ENCODE measurements around the gene UBAP2.
"Not testable (repeated sequence)": the region's sequence is repeated elsewhere in the genome, so short reads cannot be mapped to it uniquely, and the experiment has no call there.

Gene UBAP2

DNA sequence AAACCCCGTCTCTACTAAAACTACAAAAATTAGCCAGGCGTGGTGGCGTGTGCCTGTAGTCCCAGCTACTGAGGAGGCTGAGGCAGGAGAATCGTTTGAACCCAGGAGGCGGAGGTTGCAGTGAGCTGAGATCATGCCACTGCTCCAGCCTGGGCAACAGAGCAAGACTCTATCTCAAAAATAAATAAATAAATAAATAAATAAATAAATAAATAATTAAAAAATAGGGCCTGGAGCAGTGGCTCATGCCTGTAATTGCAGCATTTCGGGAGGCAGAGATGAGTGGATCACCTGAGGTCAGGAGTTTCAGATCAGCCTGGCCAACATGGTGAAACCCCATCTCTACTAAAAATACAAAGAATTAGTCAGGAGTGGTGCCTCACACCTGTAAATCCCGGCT is 86.2 kb downstream of the UBAP2 start:
- not testable (repeated sequence) for DNase-seq

DNA sequence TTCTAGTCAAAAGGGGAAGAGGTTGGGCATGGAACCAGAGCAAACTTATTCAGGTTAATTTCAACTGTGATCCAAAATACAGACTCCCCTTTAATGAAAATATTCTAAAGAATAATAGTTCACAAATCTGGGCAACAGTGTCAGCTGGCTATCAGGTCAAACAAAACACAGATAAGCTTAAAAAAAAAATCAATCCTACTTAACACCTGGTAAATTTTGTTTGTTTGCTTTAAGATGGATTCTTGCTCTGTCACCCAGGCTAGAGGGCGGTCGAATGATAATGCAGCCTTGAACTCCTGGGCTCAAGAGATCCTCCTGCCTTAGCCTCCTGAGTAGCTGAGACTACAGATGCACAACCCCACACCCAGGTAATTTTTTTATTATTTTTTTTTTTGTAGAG is 89.0 kb downstream of the UBAP2 start:
- no peak for DNase-seq

DNA sequence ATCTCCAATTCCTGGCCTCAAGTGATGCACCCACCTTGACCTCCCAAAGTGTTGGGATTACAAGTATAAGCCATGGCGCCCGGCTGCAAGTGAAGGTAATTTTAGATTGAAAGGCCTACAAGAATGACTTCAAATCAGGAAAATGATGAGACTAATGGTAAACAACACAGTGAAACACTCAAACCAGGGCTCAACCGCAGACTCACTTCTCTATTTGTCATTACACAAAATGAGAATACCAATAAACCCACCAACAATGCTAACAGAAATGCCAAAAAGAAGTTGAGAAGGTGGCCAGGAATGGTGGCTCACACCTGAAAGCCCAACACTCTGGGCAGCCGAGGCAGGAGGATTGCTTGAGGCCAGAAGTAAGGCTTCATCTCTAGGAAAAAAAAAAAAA is 92.1 kb downstream of the UBAP2 start:
- no peak for DNase-seq

DNA sequence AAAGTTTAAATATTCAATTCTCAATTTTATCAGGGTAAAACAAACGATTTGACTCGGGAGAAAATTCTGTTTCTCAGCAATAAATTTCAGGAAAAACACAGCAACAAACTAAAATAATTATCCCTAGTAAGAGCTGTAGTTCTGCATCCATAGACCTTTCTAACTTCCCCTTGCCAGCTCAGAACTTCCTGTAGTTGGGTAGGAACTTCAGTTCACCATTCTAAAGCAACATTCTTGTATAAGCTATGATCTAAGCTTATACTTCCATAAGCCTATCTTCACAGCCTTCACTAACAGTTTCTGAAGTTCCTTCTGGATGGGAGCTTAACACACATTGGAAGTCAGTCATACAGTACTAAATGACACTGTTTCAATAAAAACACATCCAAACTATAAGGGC is 96.6 kb downstream of the UBAP2 start:
- no peak for DNase-seq

DNA sequence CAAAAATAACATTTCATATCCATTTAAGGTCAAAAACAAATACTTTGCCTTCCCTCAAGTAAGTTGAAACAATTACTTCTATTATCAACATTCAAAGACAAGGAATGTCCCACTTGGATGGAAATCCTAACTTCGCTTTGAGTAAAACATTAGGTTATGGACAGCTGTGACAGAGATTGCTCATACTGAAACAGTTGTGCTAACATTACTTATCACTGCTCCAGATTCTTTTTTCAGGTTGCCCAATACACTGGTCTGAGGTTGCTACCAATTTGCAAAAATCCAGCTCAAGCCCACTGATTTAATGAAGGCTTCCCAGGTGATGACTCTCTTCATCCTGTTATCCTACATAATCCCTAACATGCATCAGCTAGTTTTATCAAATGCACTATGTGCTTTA is 98.3 kb downstream of the UBAP2 start:
- DNase-seq, result no peak

DNA sequence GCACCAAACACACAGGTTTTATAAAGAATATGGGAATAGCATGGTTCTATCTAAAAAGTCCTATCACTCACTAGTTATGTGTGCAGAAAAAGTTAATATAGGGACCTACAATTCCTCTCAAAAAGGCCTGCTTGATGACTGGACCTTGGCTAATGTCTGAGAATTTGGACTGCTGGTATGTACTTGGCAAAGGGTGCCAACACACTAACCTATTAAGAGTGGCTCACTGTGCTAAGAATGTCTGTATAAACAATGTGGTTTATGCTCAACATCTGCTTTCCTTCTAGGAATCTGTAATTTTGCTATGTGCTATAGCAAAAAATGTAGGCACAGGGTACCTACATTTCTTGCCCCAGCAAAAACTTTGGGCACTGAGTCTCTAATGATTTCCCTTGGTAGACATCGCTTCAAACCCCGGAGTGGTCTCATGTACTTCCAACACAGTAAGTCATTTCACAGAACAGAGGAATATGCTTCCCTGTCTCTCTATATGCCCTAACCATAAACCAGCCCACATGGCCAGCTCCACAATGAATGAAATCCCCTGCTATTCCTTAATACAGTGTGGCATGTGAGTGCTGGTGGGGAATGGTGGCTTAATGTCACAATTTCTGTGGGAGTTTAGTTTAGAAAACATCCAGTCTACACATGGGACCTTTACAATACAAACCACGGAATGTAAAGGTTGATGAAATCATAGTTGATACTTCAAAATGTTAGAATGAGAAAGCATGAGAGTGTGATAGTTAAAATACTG is 101.7 kb downstream of the UBAP2 start:
- no peak for DNase-seq

DNA sequence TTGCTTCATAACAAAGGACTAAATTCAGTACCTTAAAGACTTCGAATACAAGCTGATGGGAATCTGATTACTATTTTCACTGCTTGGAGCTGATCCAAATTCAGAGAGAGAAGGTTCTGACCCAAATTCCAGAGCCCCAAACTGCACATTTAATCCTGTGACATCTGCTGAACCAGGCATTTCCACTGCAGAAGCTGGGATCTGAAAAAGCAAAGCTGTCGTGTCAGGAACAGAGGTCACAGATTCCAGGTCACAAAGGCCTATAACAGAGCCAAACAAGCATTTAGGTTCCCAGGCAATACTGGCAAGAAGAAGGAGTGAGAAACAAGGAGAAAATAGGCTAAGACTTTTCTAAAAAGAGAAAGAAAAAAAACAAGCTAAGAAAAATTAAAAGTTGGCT is 105.3 kb downstream of the UBAP2 start:
- no peak for DNase-seq

DNA sequence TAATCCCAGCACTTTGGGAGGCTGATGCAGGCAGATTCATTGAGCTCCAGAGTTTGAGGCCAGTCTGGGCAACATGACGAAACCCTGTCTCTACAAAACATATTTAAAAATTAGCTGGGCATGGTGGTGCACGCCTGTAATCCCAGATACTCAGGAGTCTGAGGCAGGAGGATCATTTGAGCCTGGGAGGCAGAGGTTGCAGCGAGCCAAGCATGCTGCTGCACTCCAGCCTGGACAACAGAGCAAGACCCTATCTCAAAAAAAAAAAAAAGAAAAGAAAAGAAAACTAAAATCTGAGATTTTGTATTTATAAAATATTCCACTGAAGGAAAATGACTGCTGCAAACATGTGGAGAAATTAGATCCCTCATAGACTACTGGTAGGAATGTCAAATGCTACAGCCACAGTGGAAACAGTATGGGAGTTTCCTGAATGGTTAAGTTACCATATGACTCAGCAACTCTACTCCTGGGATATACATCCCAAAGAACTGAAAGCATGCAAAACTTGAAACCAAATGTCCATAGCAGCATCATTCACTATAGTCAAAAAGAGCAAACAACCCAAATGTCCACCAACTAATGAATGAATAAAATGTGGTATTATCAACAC is 106.1 kb downstream of the UBAP2 start:
- no peak for DNase-seq

DNA sequence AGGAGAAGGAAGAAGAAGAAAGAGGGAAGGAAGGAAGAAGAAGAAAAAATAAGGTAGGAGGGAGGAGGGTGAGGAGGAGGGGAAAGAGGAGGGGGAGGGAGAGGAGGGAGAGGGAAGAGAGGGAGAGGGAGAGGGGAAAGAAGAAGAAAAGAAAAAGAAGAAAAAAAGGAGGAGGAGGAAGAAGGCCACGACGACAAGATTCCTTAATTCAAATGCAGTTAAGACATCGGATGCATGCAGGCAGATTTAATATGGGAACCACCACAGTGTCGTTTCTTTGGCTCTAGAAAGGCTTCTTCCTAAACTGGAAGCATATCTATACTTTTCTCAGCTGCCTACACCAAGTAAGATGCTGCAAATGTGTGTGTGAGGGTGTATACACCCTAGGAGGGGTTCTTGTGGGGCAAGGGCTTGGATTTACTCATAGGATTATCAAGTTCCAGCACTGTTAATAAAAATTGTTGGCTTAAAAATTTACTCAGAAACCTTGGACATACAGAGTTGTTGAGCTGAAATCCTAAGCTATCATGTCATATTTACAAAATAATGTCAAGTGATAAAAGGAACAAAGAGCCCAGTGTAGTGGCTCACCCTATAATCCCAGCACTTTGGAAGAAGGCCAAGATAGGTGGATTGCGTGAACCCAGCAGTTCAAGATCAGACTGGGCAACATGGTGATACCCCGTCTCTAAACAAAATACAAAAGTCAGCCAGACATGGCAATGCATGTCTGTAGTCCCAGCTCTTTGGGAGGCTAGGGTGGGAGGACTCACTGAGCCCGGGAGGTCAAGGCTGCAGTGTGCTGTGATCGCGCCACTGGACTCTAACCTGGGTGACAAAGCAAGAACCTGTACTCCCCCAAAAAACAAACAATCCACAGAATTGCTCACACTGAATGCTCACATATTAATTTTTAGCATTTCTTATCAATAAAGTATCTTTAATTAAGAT is 108.5 kb downstream of the UBAP2 start:
- DNase-seq, result no peak

DNA sequence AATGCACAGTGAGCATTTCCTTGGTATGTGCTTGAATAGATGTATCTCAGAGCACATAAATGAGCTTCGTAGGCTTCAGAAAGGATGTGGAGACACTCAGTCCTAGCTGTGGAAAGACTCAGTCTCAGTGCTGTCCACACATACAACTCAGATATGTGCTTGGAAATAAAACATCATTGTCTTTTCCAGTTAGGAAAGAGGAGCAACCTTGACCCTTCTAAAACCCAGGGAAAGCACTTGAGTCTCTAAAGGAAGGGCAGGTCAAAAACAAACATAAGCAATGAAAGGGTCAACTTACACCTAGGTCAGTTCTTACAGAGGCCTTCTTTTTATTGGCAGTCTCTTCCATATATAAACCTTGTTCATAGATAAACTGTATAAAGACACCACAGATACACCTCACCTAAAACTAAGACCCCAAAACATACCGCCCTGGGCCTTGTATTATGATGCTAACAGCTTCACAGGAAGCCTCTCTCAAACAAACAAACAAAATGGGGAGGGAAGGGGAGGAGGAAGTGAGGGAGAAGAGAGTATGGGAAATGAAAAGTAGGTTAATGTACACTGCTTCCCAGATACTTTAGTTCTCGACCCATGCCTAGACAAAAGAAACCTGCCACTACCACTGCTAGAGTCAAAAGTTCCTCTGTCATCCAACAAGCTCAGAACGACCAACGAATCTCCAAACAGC is 114.4 kb downstream of the UBAP2 start:
- DNase-seq, result no peak

DNA sequence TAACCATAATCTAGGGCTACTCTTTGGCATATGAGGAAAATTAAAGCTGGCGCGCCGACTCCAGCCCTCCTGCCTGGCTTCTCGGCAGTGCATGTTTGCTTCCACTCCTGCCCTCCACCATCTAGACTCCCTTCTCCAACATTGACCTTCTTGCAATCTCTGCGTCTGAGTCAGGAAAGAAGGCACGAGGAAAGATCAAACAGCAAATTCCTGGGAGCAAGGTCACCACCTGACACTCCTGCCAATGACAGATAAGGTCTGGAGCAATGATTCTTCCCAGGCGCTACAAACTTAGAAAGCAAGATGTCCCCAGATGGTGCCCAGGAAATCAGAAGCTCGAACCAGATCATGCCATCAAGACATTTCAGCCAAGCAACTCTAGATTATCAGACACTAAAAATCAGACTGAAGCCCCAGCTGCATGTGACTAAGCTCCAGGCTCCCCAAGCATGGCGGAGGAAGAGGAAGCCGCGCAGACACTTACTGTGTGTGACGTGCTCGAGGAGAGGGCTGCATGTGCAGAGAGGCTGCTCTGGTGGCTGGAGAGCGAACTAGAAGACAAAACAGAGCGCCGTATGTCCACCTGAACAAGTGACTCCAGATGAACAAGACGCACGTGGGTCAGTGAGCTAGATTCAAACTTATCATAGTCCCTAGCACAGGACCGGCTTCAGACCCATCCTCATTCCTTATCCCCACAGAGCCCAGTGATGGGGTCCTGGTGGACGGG is 116.4 kb downstream of the UBAP2 start:
- DNase-seq, result no peak

DNA sequence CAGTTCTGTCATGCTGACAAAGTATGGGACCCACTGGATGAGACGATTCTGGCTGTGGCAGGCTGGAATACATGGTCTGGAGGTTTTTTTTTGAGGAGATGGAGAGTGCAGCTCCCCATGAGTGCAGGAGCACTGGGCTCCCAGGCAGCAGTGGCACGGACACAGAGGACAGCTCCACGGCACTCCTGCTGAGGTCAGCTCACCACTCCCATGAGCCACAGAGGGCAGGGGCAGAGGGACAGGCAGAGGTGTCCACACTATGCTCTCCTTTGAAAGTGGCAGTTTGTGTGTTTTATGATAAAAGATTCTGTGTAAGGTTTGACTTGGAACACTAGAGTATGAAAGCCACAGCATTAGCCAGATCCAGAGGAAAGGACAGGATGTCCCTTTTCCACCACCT is 117.4 kb downstream of the UBAP2 start:
- DNase-seq, result no peak

DNA sequence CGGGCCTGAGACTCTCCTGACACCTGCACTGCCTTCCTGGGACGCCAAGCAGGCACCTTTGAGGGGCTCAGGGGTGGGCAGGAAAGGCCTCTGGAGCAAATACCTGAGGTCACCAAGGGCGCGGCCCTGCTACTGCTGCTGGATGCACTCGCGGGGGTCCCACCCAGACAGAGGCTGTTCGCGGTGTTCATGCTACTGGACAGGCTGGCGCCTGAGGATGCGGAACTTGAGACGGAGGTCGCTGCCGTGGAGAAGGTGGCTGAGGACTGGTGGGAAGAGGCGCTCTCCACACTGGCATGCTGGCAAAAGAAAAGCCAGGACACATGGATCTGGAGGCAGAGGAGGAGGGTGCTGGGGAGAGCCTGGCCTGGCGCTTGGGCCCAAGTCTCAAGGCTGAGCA is 121.0 kb downstream of the UBAP2 start:
- no peak for DNase-seq

DNA sequence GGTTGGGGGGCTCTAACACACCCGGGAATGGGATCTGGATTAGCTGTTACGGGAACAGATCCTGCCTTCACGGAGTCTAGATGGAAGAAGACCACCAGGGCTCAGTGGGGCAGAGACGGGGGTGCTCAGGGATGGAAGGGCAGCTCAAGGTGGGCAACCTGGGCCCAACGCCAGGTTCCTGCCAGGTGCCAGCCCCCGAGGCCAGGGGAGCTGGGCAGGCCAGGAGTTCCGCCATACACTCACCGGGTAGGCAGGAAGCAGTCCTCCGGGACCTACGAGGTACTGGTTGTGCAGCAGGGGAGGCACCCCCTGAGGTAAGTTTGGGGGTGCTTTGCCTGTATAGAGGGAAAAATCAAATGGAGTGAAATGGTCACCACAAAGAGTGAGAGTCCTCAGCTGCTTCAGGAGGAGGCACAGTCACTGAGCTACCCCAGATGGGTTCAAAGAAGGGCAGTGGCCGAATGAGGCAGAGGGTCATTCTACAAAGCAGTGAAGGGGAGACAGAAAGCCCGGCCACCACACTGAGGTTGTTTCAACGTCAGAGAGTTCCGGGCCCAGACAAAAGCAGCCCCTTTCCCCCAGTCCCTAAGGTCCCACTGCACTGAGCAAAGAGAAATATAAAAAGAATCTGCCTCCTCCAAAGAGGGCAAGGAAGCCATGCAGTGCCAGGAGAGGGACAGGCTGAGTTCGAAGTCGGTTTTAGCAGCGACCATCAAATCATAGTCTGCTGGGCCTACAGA is 121.8 kb downstream of the UBAP2 start:
- no peak for DNase-seq

DNA sequence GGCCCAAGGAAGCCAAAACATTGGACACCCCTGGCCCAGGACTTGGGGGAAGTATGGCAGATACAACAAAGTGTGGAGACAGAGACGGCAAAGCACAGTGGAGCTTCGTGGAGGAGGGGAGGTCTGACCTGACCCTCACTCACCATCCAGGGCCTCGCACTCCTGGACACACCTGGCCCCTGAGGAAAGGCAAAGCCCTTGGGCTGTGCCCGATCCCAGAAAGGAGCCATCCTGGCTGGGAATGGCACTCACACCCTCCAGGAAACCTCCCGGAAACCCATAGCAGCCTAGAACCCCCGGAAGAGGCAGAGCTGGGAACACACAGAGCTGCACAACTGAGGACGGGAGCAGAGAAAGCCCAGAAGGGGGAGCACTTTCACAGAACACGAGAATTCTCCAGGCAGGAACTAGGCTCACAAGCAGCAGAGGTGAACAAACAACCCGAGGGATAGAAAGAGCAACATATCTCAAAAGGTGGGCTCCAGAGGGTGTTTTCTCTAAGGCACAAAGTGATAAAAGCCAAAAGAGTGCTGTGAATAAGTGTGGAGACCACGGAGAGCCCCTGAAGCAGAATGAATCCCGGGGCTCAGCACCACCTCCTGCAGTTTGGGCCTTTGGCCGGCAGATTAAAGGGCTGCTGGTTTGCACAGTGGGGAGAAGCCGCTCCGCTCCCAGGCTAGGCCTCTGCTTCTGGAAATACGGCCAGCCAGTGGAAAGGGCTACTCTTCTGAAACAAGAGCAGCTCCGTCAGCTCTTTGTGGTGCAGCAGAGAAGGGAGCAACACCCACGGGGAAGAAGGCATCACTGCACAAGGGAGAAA is 123.5 kb downstream of the UBAP2 start:
- DNase-seq, result peak in 2 of 3 experiments; percentile 12 to 44

DNA sequence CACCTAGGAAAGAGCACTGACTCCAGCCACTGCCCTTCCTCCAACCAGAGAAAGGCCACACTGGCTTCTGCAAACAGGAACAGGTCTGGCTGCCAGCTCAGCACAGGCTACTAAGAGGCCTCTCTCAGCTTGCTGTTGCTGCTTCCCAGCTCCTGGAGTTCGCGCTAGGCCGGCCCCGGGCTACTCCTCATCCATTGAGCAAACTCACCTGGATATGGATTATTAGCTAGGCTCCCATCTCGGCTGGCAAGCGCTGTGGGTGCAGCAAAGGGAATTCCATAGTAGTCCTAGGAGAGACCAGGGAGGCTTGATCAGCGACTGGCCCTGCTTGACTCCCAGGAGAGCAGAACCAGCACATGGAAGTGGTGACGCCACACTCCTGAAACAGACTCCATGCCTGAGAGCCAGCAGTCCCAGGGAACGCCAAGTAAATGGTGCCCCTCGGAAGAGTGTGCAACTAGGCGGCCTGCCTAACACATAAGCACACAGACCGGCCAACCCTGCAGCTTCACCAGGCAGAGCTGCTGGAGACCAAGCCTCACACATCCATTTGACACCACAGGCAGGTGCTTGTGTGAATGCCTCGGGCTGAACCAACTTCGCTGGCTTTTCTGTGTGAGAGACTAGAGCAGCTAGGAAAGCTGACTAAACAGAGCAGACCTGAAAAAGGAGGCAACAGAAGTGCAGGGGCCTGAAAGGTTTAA is 124.5 kb downstream of the UBAP2 start:
- no peak for DNase-seq

DNA sequence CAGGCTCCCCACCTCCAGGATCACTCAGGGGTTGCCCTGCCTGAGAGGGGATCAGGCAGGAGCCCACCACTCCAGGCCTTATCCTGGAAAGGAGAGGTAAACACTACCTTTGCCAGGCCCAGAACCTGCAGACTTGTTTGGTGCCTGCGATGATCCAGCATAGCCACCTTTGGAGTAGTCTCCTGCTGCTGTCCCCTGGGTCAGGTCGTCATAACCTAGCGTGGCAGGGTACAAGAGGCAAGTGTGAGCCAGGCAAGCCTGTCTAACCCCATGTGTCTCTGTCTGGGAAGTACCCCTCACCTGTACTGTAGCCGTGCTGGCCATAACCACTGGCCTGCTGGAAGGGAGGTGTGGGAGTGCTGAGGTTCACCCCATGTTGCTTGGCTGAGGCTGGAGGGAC is 125.6 kb downstream of the UBAP2 start:
- no peak for DNase-seq

DNA sequence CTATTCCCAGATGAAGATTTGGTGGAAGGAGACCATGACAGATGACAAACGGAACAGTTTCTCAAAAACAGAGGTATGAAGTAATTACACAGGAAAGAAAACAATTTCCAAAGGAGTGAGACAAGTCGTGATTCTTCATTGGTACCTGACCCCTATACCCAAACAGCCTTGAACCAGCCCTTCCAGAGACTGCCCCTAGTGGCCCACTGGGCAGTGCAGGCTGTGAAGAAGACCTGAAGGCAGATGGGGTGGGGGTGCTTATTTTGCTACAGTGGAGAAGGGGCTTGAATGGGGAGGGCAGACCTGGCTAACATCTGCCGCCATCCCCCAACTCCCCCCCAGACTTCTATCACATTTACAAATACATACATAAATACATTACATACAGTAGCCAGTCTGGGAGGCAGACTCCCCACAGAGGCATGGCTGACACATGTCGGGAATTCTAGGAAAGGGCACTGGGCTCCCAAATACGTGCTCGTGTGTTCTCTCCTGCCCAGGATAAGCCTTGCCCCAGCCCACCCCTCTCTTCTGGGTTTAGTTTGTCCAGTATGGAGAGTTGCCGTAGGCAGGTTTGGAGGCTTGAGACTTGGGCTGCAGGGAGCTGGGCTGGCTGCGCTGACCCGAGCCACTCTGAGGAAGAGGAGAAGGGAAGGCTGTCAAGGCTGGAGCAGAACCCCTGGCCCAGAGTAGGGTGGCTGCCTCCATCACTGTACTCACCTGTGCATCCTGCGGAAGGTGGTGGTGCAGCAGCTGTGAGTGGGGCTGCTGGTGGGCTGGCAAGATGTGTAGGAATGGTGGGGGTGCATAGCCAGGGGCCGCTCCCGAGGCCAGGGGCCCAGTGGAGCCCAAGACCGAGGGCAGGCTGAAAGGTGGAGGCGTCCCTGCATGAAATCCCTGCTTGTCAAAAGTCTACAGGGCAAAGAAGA is 126.5 kb downstream of the UBAP2 start:
- DNase-seq, result peak in 1 of 3 experiments; percentile 4
